Astrocyte (in vitro differentiated cells and primary cell): ENCODE results near the gene KCNQ4. TPM values are rescaled to one million over a fixed set of nuclear protein-coding genes. Genes with fewer than 3 reads are reported as not detected.

Source experiments
- DNase-seq: peaks from one replicate; pipeline ENCODE4 v3.0.0-alpha.2; 2010; ENCODE audit warnings: low read depth
- FAIRE-seq: peaks from 2 replicates; lab custom pipeline; 2011; peaks lifted over from hg19 to GRCh38; lab: Jason Lieb, UNC
- H2AFZ ChIP-seq: 2 replicates; pipeline ENCODE4 v1.6.0; 2012; ENCODE audit warnings: low read depth, low read length, inconsistent platforms
- H3K27ac ChIP-seq: 2 replicates; pipeline ENCODE4 v1.5.1; 2011; ENCODE audit warnings: low read depth, low read length, inconsistent platforms
- H3K27me3 ChIP-seq: 2 replicates; pipeline ENCODE4 v1.6.0; 2011; ENCODE audit warnings: low read length, inconsistent platforms; ENCODE audit not compliant: insufficient read depth
- H3K36me3 ChIP-seq: 2 replicates; pipeline ENCODE4 v1.5.1; 2011; ENCODE audit warnings: low read length, inconsistent platforms; ENCODE audit not compliant: insufficient read depth
- H3K4me1 ChIP-seq: 2 replicates; pipeline ENCODE4 v1.5.1; 2011; ENCODE audit warnings: low read length, inconsistent platforms; ENCODE audit not compliant: insufficient read depth
- H3K4me2 ChIP-seq: 2 replicates; pipeline ENCODE4 v1.6.0; 2012; ENCODE audit warnings: low read length, inconsistent platforms
- H3K4me3 ChIP-seq: 2 replicates; pipeline ENCODE4 v1.5.1; 2011; ENCODE audit warnings: low read depth, mild to moderate bottlenecking, low read length, inconsistent platforms; ENCODE audit not compliant: insufficient read depth
- H3K79me2 ChIP-seq: 2 replicates; pipeline ENCODE4 v1.6.0; 2012; ENCODE audit warnings: mild to moderate bottlenecking, low read length, inconsistent platforms; ENCODE audit not compliant: insufficient read depth
- H3K9ac ChIP-seq: 2 replicates; pipeline ENCODE4 v1.6.0; 2012; ENCODE audit warnings: mild to moderate bottlenecking, low read length, inconsistent platforms
- H3K9me3 ChIP-seq: 2 replicates; pipeline ENCODE4 v1.5.1; 2012; ENCODE audit warnings: low read depth, mild to moderate bottlenecking, low read length, inconsistent platforms; ENCODE audit not compliant: insufficient read depth
- H4K20me1 ChIP-seq: 2 replicates; pipeline ENCODE4 v1.6.0; 2012; ENCODE audit warnings: low read length, inconsistent platforms; ENCODE audit not compliant: insufficient read depth
- H3K27ac Mint-ChIP-seq: one replicate; pipeline ENCODE4 v1.8.0; 2021; ENCODE audit warnings: mild to moderate bottlenecking, mixed read lengths; ENCODE audit not compliant: unreplicated experiment
- H3K27me3 Mint-ChIP-seq: one replicate; pipeline ENCODE4 v1.8.0; 2021; ENCODE audit warnings: low read depth, mixed read lengths; ENCODE audit not compliant: unreplicated experiment
- H3K36me3 Mint-ChIP-seq: one replicate; pipeline ENCODE4 v1.8.0; 2021; ENCODE audit warnings: low read depth, mixed read lengths; ENCODE audit not compliant: unreplicated experiment
- H3K4me1 Mint-ChIP-seq: one replicate; pipeline ENCODE4 v1.8.0; 2021; ENCODE audit warnings: low read depth, mixed read lengths; ENCODE audit not compliant: unreplicated experiment
- H3K4me3 Mint-ChIP-seq: one replicate; pipeline ENCODE4 v1.8.0; 2021; ENCODE audit warnings: mild to moderate bottlenecking, moderate library complexity, mixed read lengths; ENCODE audit not compliant: unreplicated experiment
- H3K9me3 Mint-ChIP-seq: one replicate; pipeline ENCODE4 v1.8.0; 2021; ENCODE audit warnings: mild to moderate bottlenecking, mixed read lengths; ENCODE audit not compliant: unreplicated experiment
- CTCF ChIP-seq: IDR thresholded peaks from 2 replicates; pipeline ENCODE4 v1.5.1; 2011; ENCODE audit warnings: low read depth, mild to moderate bottlenecking, inconsistent platforms, low read length, moderate library complexity; ENCODE audit not compliant: insufficient read depth
- EZH2 ChIP-seq: IDR thresholded peaks from 2 replicates; pipeline ENCODE4 v1.6.1; 2012; ENCODE audit warnings: mild to moderate bottlenecking, low read length, inconsistent platforms; ENCODE audit not compliant: insufficient read depth
- total RNA-seq: library from RNA; stranded (reverse); gene quantifications from 2 replicates; pipeline ENCODE4 v1.2.1, GENCODE V29; 2021

The KCNQ4 gene
- total RNA-seq, 1 donor from 2014 or later = 0.89 TPM

- peaks cover 4% of the 10 kb centered on the region for H3K36me3 Mint-ChIP-seq
- peak overlapping the region; percentile 43 for H3K4me3 Mint-ChIP-seq
- FAIRE-seq = no peak
- H3K9ac ChIP-seq = peak overlapping the region; percentile 26
- H3K79me2 ChIP-seq = no peaks in the 10 kb centered on the region
- H3K27ac Mint-ChIP-seq = peak overlapping the region; percentile 80
- H3K36me3 ChIP-seq = no peaks in the 10 kb centered on the region
- H3K4me3 ChIP-seq = no peak overlapping the region
- DNase-seq = peak; percentile 75
- peak overlapping the region; percentile 40 for H3K27ac ChIP-seq
- no peaks in the 10 kb centered on the region for H3K9me3 ChIP-seq
- no peak for TF ChIP-seq EZH2
- no peak for TF ChIP-seq CTCF
- peak overlapping the region; percentile 43 for H2AFZ ChIP-seq
- H3K9me3 Mint-ChIP-seq = peaks cover 3% of the 10 kb centered on the region
- H4K20me1 ChIP-seq = no peaks in the 10 kb centered on the region
- H3K27me3 Mint-ChIP-seq = peaks cover 19% of the 10 kb centered on the region
- peaks cover 20% of the 10 kb centered on the region for H3K4me1 ChIP-seq
- H3K4me1 Mint-ChIP-seq = peaks cover 13% of the 10 kb centered on the region
- no peaks in the 10 kb centered on the region for H3K27me3 ChIP-seq
- peak overlapping the region; percentile 71 for H3K4me2 ChIP-seq
Measured at GRCh38 chr1:40824591-40825434, 41.2 kb downstream of the KCNQ4 start.

- DNase-seq = no peak
- Histone ChIP-seq H3K79me2 (no peaks in the 10 kb centered on the region), H3K9ac (peak overlapping the region; percentile 26), H3K27ac (peak overlapping the region; percentile 40), H2AFZ (peak overlapping the region; percentile 43), H3K4me2 (peak overlapping the region; percentile 71), H3K9me3 (no peaks in the 10 kb centered on the region), H3K36me3 (no peaks in the 10 kb centered on the region), H3K4me3 (no peak overlapping the region), H3K4me1 (peaks cover 20% of the 10 kb centered on the region), H3K27me3 (no peaks in the 10 kb centered on the region), H4K20me1 (no peaks in the 10 kb centered on the region)
- no peak for FAIRE-seq
- Mint-ChIP-seq H3K36me3 (peaks cover 4% of the 10 kb centered on the region), H3K27ac (peak overlapping the region; percentile 80), H3K4me3 (no peak overlapping the region), H3K4me1 (peaks cover 13% of the 10 kb centered on the region), H3K9me3 (peaks cover 3% of the 10 kb centered on the region), H3K27me3 (peaks cover 24% of the 10 kb centered on the region)
- no peak for TF ChIP-seq CTCF
- no peak for TF ChIP-seq EZH2
Measured at GRCh38 chr1:40825435-40825788, 41.8 kb downstream of the KCNQ4 start.

- no peak overlapping the region for H3K9ac ChIP-seq
- FAIRE-seq (no peak), DNase-seq (no peak)
- H3K27me3 ChIP-seq = no peaks in the 10 kb centered on the region
- no peak overlapping the region for H3K27ac ChIP-seq
- H3K4me1 ChIP-seq = peaks cover 20% of the 10 kb centered on the region
- Mint-ChIP-seq H3K4me3 (peak overlapping the region; percentile 64), H3K4me1 (peaks cover 13% of the 10 kb centered on the region), H3K27me3 (peaks cover 25% of the 10 kb centered on the region), H3K36me3 (peaks cover 4% of the 10 kb centered on the region), H3K27ac (no peak overlapping the region), H3K9me3 (peaks cover 3% of the 10 kb centered on the region)
- H3K79me2 ChIP-seq = no peaks in the 10 kb centered on the region
- H3K4me3 ChIP-seq = no peak overlapping the region
- H3K9me3 ChIP-seq = no peaks in the 10 kb centered on the region
- no peak overlapping the region for H3K4me2 ChIP-seq
- TF ChIP-seq EZH2 = no peak
- TF ChIP-seq CTCF = no peak
- no peaks in the 10 kb centered on the region for H4K20me1 ChIP-seq
- H3K36me3 ChIP-seq = no peaks in the 10 kb centered on the region
- H2AFZ ChIP-seq = no peak overlapping the region
Measured at GRCh38 chr1:40825996-40826395, 42.4 kb downstream of the KCNQ4 start.
